ENCODE results near the gene RHBDL3. TPM values are rescaled to one million over a fixed set of nuclear protein-coding genes. Genes with fewer than 3 reads are reported as not detected.

Gene RHBDL3
- total and polyA plus RNA-seq, 10 of the 15 experiments (the other 5 are each of a cell fraction or from before 2014, with no cell fraction given), result 0.04 to 0.24 (median 0.04) TPM; not detected in 5

DNA sequence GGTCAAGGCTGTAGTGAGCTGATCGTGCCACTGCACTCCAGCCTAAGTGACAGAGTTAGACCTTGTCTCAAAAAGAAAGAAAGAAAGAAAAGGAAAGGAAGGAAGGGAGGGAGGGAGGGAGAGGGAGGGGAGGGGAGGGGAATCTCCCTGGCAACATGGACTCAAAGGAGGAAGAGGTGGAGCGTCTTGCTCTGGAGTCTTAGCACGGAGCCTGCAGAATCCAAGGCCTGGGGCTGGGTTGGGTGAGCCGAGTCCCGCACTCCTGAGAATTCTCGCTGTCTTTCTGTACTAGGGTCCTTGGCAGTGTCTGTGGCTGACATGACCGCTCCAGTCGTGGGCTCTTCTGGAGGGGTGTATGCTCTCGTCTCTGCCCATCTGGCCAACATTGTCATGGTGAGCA lies 39.4 kb downstream of the RHBDL3 start:
- ChIA-PET POLR2A (no interaction called here), CTCF (no interaction called here), RAD21 (ENCODE audit: unreplicated experiment) (no interaction called here), SMC1A (ENCODE audit: uncharacterized antibody, unreplicated experiment) (no interaction called here)
- H2AFZ ChIP-seq (ENCODE audit: control insufficient read depth, low read depth, low read length), result no peak overlapping the region
- no peaks in the 10 kb centered on the region for H3K36me3 ChIP-seq (ENCODE audit: control insufficient read depth in 2 of 2, insufficient read depth in 2 of 2, low read length in 1 of 2)
- FAIRE-seq (no peak), DNase-seq (ENCODE audit: low read depth, low spot score) (no peak), ATAC-seq (no peak)
- in situ Hi-C loops (cut with MboI) (no loop called here), intact Hi-C loops (cut with micrococcal nuclease; ENCODE audit: unreplicated experiment) (no loop called here)
- H3K4me1 ChIP-seq (ENCODE audit: control insufficient read depth, insufficient read depth, low read length), result no peaks in the 10 kb centered on the region
- BruUV-seq (replicated peaks), result no TSS peak
- H3K9me3 ChIP-seq (replicated peaks; ENCODE audit: control insufficient read depth, insufficient read depth, low read length), result no peaks in the 10 kb centered on the region
- H3K4me3 ChIP-seq, result no peak overlapping the region
- H3K4me2 ChIP-seq (ENCODE audit: control insufficient read depth, insufficient read depth), result no peak overlapping the region
- 63% methylated on average over 8 of the region's 9 CpGs for WGBS (ENCODE audit: insufficient coverage, insufficient replicate concordance, low lambda C conversion rate, missing lambda C conversion rate)
- no peaks in the 10 kb centered on the region for H3K79me2 ChIP-seq (ENCODE audit: control insufficient read depth, insufficient read depth, low read length)
- no peaks in the 10 kb centered on the region; the same call in 1 of the 2 replicates for H4K20me1 ChIP-seq (ENCODE audit: control insufficient read depth, insufficient read depth)
- peaks cover 0 to 9% of the 10 kb centered on the region in 2 experiments; a peak in 1 of 4 replicates for H3K27me3 ChIP-seq (replicated peaks in 1 of 2; ENCODE audit: control insufficient read depth in 2 of 2, insufficient read depth in 2 of 2, low read length in 1 of 2)
- no peak for TF ChIP-seq GABPA (IDR thresholded peaks at IDR 0.05; ENCODE audit: low read depth)
- TF ChIP-seq, protein P1, sequence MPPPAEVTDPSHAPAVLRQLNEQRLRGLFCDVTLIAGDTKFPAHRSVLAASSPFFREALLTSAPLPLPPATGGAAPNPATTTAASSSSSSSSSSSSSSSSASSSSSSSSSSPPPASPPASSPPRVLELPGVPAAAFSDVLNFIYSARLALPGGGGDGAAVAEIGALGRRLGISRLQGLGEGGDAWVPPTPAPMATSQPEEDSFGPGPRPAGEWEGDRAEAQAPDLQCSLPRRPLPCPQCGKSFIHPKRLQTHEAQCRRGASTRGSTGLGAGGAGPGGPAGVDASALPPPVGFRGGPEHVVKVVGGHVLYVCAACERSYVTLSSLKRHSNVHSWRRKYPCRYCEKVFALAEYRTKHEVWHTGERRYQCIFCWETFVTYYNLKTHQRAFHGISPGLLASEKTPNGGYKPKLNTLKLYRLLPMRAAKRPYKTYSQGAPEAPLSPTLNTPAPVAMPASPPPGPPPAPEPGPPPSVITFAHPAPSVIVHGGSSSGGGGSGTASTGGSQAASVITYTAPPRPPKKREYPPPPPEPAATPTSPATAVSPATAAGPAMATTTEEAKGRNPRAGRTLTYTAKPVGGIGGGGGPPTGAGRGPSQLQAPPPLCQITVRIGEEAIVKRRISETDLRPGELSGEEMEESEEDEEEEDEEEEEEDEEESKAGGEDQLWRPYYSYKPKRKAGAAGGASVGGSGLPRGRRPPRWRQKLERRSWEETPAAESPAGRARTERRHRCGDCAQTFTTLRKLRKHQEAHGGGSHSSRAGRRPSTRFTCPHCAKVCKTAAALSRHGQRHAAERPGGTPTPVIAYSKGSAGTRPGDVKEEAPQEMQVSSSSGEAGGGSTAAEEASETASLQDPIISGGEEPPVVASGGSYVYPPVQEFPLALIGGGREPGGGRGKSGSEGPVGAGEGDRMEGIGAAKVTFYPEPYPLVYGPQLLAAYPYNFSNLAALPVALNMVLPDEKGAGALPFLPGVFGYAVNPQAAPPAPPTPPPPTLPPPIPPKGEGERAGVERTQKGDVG (CRISPR knock-in tag; IDR thresholded peaks at IDR 0.05), result no peak
- TF ChIP-seq EGR1 (IDR thresholded peaks at IDR 0.05; ENCODE audit: borderline replicate concordance in 1 of 2, low read depth in 2 of 2, low read length in 2 of 2), result no peak
- TF ChIP-seq, protein P2, sequence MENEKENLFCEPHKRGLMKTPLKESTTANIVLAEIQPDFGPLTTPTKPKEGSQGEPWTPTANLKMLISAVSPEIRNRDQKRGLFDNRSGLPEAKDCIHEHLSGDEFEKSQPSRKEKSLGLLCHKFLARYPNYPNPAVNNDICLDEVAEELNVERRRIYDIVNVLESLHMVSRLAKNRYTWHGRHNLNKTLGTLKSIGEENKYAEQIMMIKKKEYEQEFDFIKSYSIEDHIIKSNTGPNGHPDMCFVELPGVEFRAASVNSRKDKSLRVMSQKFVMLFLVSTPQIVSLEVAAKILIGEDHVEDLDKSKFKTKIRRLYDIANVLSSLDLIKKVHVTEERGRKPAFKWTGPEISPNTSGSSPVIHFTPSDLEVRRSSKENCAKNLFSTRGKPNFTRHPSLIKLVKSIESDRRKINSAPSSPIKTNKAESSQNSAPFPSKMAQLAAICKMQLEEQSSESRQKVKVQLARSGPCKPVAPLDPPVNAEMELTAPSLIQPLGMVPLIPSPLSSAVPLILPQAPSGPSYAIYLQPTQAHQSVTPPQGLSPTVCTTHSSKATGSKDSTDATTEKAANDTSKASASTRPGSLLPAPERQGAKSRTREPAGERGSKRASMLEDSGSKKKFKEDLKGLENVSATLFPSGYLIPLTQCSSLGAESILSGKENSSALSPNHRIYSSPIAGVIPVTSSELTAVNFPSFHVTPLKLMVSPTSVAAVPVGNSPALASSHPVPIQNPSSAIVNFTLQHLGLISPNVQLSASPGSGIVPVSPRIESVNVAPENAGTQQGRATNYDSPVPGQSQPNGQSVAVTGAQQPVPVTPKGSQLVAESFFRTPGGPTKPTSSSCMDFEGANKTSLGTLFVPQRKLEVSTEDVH (IDR thresholded peaks at IDR 0.05; ENCODE audit: low read depth, partially characterized antibody), result no peak
- no peak for TF ChIP-seq ATF7 (IDR thresholded peaks at IDR 0.05; ENCODE audit: low read depth)
- TF ChIP-seq CREB1 (IDR thresholded peaks at IDR 0.05; ENCODE audit: low read depth), result no peak
- TF ChIP-seq, protein P3, sequence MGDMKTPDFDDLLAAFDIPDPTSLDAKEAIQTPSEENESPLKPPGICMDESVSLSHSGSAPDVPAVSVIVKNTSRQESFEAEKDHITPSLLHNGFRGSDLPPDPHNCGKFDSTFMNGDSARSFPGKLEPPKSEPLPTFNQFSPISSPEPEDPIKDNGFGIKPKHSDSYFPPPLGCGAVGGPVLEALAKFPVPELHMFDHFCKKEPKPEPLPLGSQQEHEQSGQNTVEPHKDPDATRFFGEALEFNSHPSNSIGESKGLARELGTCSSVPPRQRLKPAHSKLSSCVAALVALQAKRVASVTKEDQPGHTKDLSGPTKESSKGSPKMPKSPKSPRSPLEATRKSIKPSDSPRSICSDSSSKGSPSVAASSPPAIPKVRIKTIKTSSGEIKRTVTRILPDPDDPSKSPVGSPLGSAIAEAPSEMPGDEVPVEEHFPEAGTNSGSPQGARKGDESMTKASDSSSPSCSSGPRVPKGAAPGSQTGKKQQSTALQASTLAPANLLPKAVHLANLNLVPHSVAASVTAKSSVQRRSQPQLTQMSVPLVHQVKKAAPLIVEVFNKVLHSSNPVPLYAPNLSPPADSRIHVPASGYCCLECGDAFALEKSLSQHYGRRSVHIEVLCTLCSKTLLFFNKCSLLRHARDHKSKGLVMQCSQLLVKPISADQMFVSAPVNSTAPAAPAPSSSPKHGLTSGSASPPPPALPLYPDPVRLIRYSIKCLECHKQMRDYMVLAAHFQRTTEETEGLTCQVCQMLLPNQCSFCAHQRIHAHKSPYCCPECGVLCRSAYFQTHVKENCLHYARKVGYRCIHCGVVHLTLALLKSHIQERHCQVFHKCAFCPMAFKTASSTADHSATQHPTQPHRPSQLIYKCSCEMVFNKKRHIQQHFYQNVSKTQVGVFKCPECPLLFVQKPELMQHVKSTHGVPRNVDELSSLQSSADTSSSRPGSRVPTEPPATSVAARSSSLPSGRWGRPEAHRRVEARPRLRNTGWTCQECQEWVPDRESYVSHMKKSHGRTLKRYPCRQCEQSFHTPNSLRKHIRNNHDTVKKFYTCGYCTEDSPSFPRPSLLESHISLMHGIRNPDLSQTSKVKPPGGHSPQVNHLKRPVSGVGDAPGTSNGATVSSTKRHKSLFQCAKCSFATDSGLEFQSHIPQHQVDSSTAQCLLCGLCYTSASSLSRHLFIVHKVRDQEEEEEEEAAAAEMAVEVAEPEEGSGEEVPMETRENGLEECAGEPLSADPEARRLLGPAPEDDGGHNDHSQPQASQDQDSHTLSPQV (IDR thresholded peaks at IDR 0.05), result no peak
- no peak for TF ChIP-seq BRCA1 (IDR thresholded peaks at IDR 0.05; ENCODE audit: low read depth, low read length)
- no peak for TF ChIP-seq SP1 (IDR thresholded peaks at IDR 0.05; ENCODE audit: low read depth, low read length)
- no peak for TF ChIP-seq CBX5 (IDR thresholded peaks at IDR 0.05; ENCODE audit: low read depth)
- no peak for TF ChIP-seq SMAD1 (IDR thresholded peaks at IDR 0.05; ENCODE audit: low read depth, partially characterized antibody)
- no peak for TF ChIP-seq PAX8 (IDR thresholded peaks at IDR 0.05)
- no peak overlapping the region for H3K27ac ChIP-seq (ENCODE audit: control insufficient read depth, insufficient read depth)
- no peak overlapping the region for H3K9ac ChIP-seq (ENCODE audit: control insufficient read depth, insufficient read depth, low read length)
